SK-N-SH treated with all-trans-retinoic acid at 6 μM for 48 hours (cell line): ENCODE measurements around the gene SYT4.

ENCODE experiments used
- ATAC-seq: fragments of 200-7000 bp; cut with Tn5 transposase; 3 replicates; pipeline ENCODE4 v1.9.1; 2020; ENCODE audit warnings: mild to moderate bottlenecking, moderate library complexity
- ARNTL ChIP-seq: fragments of 450-650 bp; formaldehyde crosslinking; IDR thresholded peaks from 2 replicates; pipeline ENCODE4 v1.5.0; 2020; ENCODE audit warnings: low read depth, mild to moderate bottlenecking, moderate library complexity, borderline replicate concordance
- BACH2 ChIP-seq: fragments of 250-450 bp; sonication (Bioruptor Pico); IDR thresholded peaks from 2 replicates; pipeline ENCODE4 v1.9.0; 2021; ENCODE audit warnings: mild to moderate bottlenecking, borderline replicate concordance
- CSDC2 ChIP-seq: fragments of 250-450 bp; sonication (Bioruptor Pico); IDR thresholded peaks from 2 replicates; pipeline ENCODE4 v1.5.0; 2020; ENCODE audit warnings: mild to moderate bottlenecking, moderate library complexity
- ESRRG ChIP-seq: fragments of 250-450 bp; sonication (Bioruptor Pico); IDR thresholded peaks from 2 replicates; pipeline ENCODE4 v1.6.1; 2021; ENCODE audit warnings: mild to moderate bottlenecking
- GLIS3 ChIP-seq: fragments of 250-450 bp; sonication (Bioruptor Pico); IDR thresholded peaks from 2 replicates; pipeline ENCODE4 v1.5.0; 2020; ENCODE audit warnings: mild to moderate bottlenecking, moderate library complexity
- ISL1 ChIP-seq: fragments of 250-450 bp; sonication (Bioruptor Pico); IDR thresholded peaks from 2 replicates; pipeline ENCODE4 v2.1.2; 2022; ENCODE audit warnings: mild to moderate bottlenecking, moderate library complexity
- RARB ChIP-seq: fragments of 250-450 bp; sonication (Bioruptor Pico); IDR thresholded peaks from 2 replicates; pipeline ENCODE4 v1.8.0; 2021; ENCODE audit warnings: mild to moderate bottlenecking, moderate library complexity
- ZC3H10 ChIP-seq: fragments of 250-450 bp; sonication (Bioruptor Pico); IDR thresholded peaks from 2 replicates; pipeline ENCODE4 v1.5.1; 2021; ENCODE audit warnings: mild to moderate bottlenecking, moderate library complexity
- ZFP3 ChIP-seq: fragments of 250-450 bp; sonication (Bioruptor Pico); IDR thresholded peaks from 2 replicates; pipeline ENCODE4 v1.5.0; 2020; ENCODE audit warnings: mild to moderate bottlenecking, moderate library complexity
- ZFP30 ChIP-seq: fragments of 450-650 bp; formaldehyde crosslinking; IDR thresholded peaks from 2 replicates; pipeline ENCODE4 v1.5.0; 2022; ENCODE audit warnings: mild to moderate bottlenecking, moderate library complexity
- ZNF565 ChIP-seq: fragments of 450-650 bp; formaldehyde crosslinking; conservative IDR thresholded peaks from 2 replicates; pipeline ENCODE4 v1.5.0; 2020; ENCODE audit warnings: low read depth, mild to moderate bottlenecking, moderate library complexity
- ZNF70 ChIP-seq: fragments of 450-650 bp; formaldehyde crosslinking; IDR thresholded peaks from 2 replicates; pipeline ENCODE4 v1.5.0; 2020; ENCODE audit warnings: mild to moderate bottlenecking, moderate library complexity
- ZNF8 ChIP-seq: fragments of 450-650 bp; formaldehyde crosslinking; IDR thresholded peaks from 2 replicates; pipeline ENCODE4 v1.5.0; 2020; ENCODE audit warnings: mild to moderate bottlenecking, moderate library complexity
- TF ChIP-seq, protein P1 (sequence below): fragments of 250-450 bp; sonication (Bioruptor Pico); IDR thresholded peaks from 2 replicates; pipeline ENCODE4 v1.8.0; 2021; ENCODE audit warnings: low read depth, mild to moderate bottlenecking, moderate library complexity, borderline replicate concordance
- TF ChIP-seq, protein P2 (sequence below): fragments of 250-450 bp; sonication (Bioruptor Pico); IDR thresholded peaks from 2 replicates; pipeline ENCODE4 v1.8.0; 2020; ENCODE audit warnings: mild to moderate bottlenecking, moderate library complexity, borderline replicate concordance
- TF ChIP-seq, protein P3 (sequence below): fragments of 250-450 bp; sonication (Bioruptor Pico); IDR thresholded peaks from 2 replicates; pipeline ENCODE4 v1.5.1; 2020; ENCODE audit warnings: low read depth, mild to moderate bottlenecking, moderate library complexity
- TF ChIP-seq, protein P4 (sequence below): fragments of 250-450 bp; sonication (Bioruptor Pico); IDR thresholded peaks from 2 replicates; pipeline ENCODE4 v1.5.0; 2020; ENCODE audit warnings: mild to moderate bottlenecking, moderate library complexity
- TF ChIP-seq, protein P5 (sequence below): fragments of 250-450 bp; sonication (Bioruptor Pico); IDR thresholded peaks from 2 replicates; pipeline ENCODE4 v1.5.1; 2021; ENCODE audit warnings: mild to moderate bottlenecking, moderate library complexity

SYT4 gene

DNA sequence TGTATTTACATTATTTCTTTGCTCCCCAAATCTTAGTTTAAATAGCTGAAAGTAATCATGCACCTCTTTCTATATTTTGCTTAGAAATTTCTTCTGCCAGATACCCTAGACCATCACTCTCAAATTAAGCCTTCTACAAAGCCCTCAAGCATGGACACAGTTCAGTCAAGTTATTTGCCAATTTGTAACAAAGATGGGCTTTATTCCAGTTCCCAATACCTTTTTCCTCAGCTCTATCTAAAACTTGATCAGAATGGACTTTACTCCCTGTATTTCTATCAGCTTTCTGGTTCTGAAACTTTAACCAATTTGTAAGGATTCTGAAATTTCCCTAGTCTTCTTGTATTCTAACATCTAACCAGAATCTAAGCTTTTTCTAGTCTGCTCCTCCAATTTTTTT lies 56.6 kb downstream of the SYT4 start:
- TF ChIP-seq, protein P1, sequence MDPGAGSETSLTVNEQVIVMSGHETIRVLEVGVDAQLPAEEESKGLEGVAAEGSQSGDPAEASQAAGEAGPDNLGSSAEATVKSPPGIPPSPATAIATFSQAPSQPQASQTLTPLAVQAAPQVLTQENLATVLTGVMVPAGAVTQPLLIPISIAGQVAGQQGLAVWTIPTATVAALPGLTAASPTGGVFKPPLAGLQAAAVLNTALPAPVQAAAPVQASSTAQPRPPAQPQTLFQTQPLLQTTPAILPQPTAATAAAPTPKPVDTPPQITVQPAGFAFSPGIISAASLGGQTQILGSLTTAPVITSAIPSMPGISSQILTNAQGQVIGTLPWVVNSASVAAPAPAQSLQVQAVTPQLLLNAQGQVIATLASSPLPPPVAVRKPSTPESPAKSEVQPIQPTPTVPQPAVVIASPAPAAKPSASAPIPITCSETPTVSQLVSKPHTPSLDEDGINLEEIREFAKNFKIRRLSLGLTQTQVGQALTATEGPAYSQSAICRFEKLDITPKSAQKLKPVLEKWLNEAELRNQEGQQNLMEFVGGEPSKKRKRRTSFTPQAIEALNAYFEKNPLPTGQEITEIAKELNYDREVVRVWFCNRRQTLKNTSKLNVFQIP (CRISPR knock-in tag): no peak
- no peak for TF ChIP-seq ZC3H10 (CRISPR knock-in tag)
- no peak for TF ChIP-seq RARB (CRISPR knock-in tag)
- TF ChIP-seq ZNF70 (CRISPR knock-in tag): no peak
- no peak for TF ChIP-seq GLIS3 (CRISPR knock-in tag)
- no peak for TF ChIP-seq ZFP30 (CRISPR knock-in tag)
- TF ChIP-seq ARNTL (CRISPR knock-in tag): no peak
- no peak for TF ChIP-seq ESRRG (CRISPR knock-in tag)
- TF ChIP-seq, protein P2, sequence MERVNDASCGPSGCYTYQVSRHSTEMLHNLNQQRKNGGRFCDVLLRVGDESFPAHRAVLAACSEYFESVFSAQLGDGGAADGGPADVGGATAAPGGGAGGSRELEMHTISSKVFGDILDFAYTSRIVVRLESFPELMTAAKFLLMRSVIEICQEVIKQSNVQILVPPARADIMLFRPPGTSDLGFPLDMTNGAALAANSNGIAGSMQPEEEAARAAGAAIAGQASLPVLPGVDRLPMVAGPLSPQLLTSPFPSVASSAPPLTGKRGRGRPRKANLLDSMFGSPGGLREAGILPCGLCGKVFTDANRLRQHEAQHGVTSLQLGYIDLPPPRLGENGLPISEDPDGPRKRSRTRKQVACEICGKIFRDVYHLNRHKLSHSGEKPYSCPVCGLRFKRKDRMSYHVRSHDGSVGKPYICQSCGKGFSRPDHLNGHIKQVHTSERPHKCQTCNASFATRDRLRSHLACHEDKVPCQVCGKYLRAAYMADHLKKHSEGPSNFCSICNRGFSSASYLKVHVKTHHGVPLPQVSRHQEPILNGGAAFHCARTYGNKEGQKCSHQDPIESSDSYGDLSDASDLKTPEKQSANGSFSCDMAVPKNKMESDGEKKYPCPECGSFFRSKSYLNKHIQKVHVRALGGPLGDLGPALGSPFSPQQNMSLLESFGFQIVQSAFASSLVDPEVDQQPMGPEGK (CRISPR knock-in tag): no peak
- TF ChIP-seq BACH2 (CRISPR knock-in tag): no peak
- TF ChIP-seq, protein P3, sequence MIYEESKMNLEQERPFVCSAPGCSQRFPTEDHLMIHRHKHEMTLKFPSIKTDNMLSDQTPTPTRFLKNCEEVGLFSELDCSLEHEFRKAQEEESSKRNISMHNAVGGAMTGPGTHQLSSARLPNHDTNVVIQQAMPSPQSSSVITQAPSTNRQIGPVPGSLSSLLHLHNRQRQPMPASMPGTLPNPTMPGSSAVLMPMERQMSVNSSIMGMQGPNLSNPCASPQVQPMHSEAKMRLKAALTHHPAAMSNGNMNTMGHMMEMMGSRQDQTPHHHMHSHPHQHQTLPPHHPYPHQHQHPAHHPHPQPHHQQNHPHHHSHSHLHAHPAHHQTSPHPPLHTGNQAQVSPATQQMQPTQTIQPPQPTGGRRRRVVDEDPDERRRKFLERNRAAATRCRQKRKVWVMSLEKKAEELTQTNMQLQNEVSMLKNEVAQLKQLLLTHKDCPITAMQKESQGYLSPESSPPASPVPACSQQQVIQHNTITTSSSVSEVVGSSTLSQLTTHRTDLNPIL (CRISPR knock-in tag): no peak
- TF ChIP-seq, protein P4, sequence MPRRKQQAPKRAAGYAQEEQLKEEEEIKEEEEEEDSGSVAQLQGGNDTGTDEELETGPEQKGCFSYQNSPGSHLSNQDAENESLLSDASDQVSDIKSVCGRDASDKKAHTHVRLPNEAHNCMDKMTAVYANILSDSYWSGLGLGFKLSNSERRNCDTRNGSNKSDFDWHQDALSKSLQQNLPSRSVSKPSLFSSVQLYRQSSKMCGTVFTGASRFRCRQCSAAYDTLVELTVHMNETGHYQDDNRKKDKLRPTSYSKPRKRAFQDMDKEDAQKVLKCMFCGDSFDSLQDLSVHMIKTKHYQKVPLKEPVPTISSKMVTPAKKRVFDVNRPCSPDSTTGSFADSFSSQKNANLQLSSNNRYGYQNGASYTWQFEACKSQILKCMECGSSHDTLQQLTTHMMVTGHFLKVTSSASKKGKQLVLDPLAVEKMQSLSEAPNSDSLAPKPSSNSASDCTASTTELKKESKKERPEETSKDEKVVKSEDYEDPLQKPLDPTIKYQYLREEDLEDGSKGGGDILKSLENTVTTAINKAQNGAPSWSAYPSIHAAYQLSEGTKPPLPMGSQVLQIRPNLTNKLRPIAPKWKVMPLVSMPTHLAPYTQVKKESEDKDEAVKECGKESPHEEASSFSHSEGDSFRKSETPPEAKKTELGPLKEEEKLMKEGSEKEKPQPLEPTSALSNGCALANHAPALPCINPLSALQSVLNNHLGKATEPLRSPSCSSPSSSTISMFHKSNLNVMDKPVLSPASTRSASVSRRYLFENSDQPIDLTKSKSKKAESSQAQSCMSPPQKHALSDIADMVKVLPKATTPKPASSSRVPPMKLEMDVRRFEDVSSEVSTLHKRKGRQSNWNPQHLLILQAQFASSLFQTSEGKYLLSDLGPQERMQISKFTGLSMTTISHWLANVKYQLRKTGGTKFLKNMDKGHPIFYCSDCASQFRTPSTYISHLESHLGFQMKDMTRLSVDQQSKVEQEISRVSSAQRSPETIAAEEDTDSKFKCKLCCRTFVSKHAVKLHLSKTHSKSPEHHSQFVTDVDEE (CRISPR knock-in tag): no peak
- TF ChIP-seq, protein P5, sequence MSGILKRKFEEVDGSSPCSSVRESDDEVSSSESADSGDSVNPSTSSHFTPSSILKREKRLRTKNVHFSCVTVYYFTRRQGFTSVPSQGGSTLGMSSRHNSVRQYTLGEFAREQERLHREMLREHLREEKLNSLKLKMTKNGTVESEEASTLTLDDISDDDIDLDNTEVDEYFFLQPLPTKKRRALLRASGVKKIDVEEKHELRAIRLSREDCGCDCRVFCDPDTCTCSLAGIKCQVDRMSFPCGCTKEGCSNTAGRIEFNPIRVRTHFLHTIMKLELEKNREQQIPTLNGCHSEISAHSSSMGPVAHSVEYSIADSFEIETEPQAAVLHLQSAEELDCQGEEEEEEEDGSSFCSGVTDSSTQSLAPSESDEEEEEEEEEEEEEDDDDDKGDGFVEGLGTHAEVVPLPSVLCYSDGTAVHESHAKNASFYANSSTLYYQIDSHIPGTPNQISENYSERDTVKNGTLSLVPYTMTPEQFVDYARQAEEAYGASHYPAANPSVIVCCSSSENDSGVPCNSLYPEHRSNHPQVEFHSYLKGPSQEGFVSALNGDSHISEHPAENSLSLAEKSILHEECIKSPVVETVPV: no peak
- TF ChIP-seq ZNF8 (CRISPR knock-in tag): no peak
- TF ChIP-seq ZNF565 (CRISPR knock-in tag): no peak
- no peak for TF ChIP-seq ISL1
- TF ChIP-seq CSDC2 (CRISPR knock-in tag): no peak
- no peak for TF ChIP-seq ZFP3 (CRISPR knock-in tag)
- no peak for ATAC-seq
